NCI-H510A (cell line): ENCODE measurements around the gene APBB2.
"Not testable (repeated sequence)": the region's sequence is repeated elsewhere in the genome, so short reads cannot be mapped to it uniquely, and the experiment has no call there.

Experiments
- DNase-seq: peaks from one replicate; lab custom pipeline; 2025; lab: John Stamatoyannopoulos, UW

The APBB2 gene

DNA sequence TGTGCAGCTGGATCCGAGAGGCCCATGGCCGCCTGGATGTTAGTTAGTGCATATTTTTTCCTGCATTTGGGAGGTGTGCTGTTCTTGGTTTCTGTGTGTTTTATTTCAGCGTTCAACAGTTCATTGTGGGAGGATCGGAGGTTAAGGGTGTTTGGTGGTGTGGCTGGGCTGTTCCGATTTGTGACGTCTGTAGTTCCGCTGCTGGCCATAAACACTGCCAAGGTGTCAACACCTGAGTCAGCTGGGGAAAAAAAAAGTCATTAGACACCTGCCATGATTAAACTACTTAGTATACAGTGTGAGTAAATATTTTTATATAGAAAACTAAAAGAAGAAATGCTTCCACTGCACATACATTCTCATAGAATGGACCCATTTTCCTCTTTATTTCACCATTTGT is 200.2 kb downstream of the APBB2 start:
- DNase-seq = no peak

DNA sequence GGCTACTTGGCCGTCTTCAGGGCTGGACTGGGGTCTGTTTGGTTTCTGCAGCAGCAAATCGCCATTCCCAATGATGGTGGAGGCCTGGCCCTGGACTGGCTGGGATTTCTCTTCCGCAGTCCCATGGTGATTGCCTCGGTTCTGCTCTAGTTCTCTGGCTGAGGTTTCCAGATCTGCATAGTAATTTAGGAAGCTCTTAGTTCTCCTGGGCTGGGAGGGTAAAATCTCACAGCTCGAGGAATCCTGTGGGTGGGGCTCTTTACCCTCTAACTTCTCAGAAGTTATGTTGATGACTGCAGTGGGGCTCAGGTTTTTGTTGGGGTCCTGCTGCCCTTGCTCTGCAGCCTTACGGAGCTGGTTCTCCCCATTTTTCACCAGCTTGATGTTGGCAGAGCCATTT is 200.6 kb downstream of the APBB2 start:
- DNase-seq = no peak

DNA sequence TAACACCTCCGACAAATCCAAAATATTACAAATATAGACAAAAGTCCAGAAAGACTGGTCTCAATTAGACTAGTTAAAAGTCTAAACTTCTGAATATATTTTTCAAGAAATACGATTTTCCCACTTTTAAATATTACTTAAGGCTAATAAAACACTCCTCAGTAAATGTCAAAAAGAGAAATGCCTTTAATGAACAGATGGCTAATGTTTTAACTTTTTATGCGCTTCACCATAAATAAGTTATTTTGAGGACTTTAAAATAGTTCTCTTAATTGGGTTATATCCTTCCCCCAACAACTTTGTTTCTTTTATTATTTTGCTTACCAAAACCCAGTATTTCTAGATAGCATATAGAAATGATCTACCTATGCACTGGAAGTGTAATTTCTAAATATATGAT is 201.4 kb downstream of the APBB2 start:
- no peak for DNase-seq

DNA sequence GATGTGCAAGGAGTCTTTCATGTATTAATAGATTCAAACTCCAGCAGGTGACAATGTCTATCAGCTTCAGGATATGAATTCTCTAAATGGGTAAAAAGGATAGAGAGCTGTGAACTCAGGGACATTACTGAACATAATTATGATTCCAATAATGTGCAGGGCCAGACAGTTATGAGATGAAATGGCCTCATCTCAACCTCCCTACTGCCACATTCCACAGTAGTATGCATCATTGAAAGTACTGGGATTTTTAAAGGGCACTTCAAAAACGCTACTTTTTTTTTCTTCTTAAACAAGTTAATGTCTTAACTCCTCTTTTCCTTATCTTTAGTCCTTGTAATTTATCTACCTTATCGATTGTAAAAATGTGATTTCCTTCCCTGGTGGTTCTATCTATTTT is 202.0 kb downstream of the APBB2 start:
- DNase-seq = no peak

DNA sequence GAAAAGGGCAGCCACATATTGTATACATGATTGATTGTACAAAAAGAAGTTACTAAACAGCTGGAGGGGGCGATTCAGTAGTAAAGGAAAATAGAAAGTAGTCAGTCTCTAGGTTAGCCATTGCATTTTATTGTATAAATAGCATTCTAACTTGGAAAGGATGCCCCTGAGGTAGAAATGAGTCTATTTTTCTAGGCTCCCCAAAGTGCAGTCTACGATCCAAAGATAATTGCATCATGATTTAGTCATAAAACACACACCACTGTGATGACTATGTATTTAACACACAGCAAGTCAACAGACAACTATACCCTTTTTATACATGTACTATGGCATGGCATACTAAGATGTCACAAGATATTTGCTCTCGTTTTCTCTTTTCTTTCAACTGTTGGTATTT is 204.9 kb downstream of the APBB2 start:
- DNase-seq = no peak

- DNase-seq = no peak
Observed at GRCh38 chr4:41006141-41006540, 208.2 kb downstream of the APBB2 start.

DNA sequence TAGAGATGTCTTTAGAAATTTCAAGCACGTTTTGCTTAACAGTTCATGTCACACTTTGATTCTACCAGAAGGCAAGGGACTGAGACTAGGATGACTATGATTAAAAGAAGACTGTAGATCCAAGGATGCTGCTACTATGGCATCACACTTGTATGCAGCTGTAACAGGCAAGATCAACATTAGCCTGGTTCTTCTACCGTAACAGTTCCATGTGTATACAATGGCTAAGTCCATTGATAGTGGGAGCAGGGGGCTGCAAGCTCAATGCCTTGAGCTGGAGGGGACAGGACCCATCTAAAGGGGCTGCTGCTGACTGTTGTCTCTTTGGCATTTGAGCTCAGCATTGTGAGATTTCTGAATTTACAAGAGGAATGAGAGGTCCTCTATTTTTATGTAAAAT is 212.0 kb downstream of the APBB2 start:
- DNase-seq = no peak

GRCh38 chr4:41000356-41000755 is 214.0 kb downstream of the APBB2 start:
- DNase-seq = no peak

- DNase-seq = no peak
Observed at GRCh38 chr4:40998675-40999358, 215.5 kb downstream of the APBB2 start.

- peak; percentile 33 for DNase-seq
Observed at GRCh38 chr4:40995850-40996249, 218.5 kb downstream of the APBB2 start.

DNA sequence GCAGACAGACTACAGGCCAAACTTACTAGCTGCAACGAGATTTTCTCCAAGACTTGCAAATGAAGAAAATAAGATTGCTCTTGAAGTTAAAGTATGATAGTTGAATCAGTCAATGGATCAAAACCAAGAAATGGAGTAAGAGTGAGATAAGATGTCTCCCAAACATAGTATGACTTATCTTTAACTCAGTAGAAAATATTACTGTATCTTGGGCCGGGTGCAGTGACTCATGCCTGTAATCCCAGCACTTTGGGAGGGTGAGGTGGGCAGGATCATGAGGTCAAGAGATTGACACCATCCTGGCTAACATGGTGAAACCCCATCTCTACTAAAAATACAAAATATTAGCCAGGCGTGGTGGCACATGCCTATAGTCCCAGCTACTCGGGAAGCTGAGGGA is 220.0 kb downstream of the APBB2 start:
- DNase-seq = not testable (repeated sequence)

DNA sequence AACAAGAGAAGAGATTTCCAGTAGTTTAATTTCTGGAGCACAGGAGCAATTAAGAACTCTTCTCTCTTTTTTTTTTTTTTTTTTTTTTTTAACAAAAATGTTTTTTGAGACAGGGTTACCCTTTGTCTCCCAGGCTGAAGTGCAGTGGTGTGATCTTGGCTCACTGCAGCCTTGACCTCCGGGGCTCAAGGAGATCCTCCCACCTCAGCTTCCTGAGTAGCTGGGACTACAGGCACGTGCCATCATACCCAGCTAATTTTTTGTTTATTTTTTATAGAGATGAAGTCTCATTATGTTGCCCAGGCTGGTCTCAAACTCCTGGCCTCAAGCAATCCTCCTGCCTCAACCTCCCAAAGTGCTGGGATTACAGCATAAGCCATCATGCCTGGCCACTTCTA is 221.0 kb downstream of the APBB2 start:
- not testable (repeated sequence) for DNase-seq

DNA sequence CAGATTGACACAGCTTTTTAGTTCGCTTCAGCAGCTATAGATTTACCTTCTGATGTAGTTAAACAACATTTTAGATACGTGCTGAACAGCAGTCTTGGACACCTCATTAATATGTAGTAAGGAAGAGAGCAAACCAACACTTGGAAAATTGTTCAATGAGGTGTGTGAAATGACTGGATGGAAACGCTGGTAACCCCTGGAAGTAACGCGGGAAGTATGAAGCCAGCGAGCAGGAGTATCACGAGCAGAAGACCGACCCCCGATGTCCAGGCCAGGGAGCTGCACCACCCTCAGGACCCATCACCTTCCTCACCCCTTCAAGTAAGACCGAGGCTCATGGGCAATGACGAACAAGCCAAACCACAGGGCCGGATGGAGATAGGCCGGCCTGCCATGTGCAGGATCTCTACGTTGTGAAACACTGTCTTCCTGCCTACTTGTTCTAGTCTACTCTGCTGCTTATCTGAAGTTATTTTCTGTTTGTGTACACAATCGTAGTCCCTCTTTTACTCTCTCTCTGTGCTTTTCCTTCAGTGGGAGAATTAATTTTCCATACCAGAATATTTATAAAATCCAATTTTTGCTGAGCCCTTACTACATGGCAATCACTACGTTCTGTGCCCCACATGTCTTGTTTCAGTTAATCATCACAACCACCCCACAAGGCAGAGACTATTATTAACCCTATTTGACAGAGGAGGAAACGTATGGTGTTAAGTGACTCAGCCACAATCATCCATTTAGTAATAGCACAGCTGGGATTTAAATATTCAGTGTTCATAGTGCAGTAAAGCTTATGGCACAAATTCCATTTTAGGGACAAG is 221.7 kb downstream of the APBB2 start:
- no peak for DNase-seq

DNA sequence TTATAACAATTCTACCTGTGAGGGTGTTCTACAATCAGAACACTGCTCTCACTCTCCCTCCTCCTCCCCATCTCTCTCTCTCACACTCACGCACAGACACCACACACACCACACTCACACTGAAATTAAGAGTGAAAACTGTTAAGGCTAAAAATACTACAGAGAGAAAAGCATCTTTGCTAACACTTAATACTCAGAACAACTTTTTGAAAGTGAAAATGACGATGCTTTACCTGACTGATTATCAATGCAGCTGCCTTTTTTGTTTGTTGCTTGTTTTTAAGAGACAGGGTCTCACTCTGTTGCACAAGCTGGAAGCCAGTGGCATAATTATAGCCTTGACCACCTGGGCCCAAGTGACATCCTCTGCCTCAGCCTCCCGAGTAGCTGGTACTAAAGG is 222.4 kb downstream of the APBB2 start:
- no peak for DNase-seq

DNA sequence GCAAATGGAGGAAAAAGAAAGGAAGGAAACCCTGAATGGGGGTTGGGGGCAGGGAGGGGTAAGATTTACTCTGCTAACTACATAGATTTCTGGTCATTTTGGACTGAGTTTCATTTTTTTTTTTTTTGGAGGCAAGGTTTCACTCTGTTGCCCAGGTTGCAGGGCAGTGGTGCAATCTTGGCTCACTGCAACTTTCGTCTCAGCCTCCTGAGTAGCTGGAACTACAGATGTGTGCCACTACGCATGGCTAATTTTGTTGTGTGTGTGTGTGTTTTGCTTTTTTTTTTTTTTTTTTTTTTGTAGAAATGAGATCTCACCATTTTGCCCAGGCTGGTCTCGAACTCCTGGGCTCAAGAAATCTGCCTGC is 223.5 kb downstream of the APBB2 start:
- no peak for DNase-seq

DNA sequence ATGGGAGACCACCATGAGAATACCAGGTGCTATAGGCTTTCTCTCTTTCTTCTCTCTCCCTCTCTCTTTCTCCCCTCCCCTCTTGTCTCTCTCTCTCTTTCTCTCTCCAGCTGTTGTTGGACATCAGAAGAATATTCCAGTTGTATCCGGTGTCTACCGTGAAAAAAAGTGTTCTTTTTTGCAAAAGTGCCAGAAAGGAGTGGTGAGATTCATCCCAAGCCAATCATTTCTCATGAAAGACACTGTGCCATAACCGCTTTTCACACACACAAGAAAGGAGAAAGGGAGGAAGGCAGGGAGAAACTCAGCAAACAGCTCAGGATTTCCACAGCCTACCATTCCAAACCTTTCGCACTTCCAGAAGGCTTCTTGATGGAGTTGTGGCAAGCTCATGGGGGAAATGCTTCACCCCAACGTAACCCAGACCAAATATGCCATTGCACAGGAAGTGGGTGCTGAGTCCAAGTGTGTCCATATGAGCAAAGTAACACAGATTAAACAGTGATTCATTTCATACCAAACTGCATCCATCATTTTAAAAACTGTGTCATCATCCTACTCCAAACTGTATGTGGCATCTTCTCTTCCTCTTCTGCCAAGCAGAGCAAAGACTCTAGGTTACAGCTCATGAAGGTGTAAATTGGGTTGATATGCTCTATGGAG is 224.0 kb downstream of the APBB2 start:
- no peak for DNase-seq

DNA sequence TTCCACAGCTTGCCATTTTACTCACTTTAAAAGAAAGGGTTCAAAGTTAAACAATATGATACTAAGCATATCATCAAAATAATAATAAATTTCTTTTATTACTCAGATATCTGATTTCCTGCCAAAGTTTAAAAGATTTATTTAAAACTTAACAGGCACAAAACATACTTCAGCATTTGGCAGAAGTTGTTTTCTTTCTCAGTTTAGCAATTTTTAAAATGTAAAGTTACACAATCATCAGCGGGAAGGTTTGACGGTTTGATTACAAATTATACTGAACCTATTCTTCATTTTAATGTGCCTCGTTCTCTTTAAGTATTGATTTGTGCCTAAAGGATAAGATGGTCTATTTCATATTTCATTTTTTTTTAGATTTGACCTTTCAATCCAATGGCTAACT is 227.2 kb downstream of the APBB2 start:
- no peak for DNase-seq

DNA sequence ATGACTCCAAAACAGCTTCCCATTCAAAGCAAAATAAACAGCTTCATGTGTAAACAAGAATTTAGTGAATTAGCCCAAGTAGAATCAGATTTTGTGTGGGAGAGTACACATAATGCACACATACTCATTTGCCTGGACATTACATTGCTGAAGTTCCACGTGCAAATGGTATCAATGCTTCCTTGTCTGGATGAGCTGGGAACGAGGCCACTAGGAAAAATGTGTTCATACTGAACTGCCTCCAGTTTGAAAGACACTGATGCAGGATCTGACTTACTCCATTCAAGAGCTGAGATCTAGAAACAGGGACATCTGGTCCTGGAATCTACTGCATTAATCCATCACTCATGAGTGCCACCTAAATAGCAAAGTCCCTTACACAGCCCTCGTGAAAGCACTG is 228.0 kb downstream of the APBB2 start:
- DNase-seq = no peak

GRCh38 chr4:40984051-40984450 is 230.3 kb downstream of the APBB2 start:
- DNase-seq = no peak

DNA sequence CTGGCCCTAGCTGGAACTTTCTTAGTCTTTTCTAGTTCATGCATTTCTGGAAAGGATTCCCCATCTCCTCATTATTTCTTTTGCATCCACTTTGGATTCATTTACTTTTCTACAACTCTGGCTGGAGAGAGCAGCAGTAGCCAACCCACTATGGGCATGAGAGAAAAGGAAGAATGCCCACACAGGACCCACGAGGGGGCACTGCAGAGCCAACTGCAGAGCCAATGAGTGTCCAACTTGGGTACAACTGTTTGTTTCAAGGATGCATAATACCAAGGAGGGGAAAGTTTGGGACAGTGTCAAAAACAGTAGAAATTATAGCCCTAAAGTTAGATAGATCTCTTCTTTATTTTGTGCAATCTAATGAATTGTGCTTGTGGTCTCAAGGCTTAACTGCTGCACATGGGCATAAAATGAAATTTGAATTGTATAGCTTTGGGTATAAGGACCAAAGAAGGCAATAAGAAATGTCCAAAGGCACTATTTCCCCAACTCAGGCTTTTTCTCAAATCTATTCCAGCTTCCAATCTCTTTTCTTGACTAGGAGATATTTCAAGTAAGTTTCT is 233.9 kb downstream of the APBB2 start:
- no peak for DNase-seq

DNA sequence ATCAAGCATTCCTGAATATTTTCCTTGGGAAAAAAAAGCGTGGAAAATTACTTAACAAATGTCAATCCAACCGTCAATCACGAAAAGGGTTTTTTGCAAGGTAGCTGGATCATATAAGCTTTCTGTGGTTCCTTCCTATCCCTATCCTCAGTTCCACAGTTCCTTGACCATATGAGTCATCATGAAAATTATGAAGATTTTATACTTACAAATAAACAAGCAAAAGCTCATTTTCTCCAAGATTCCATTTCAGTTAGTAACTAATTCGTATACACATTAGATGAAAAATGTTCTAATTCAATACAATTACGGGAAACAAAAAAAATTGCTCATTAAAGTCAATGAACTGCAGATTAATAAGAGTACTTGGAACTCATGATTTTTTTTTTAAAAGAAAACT is 235.8 kb downstream of the APBB2 start:
- no peak for DNase-seq

DNA sequence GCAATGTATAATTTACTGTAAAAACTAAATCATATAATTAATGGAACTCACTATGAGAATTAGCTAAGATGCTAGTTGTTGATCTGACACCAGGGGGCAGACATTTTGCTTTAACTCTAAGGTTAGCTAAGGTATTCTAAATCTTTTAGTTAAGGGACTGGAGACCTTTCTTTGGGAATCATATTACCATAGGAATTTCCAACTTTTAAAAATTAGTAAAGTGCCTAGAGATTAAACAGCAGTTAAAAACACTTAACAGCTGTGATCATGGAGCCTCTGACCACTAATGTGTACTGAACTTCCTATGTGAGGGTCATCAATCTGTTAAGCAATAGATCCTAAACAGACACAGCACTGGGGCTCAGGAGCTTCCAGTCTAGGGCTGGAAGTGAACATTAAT is 238.0 kb downstream of the APBB2 start:
- DNase-seq = no peak

DNA sequence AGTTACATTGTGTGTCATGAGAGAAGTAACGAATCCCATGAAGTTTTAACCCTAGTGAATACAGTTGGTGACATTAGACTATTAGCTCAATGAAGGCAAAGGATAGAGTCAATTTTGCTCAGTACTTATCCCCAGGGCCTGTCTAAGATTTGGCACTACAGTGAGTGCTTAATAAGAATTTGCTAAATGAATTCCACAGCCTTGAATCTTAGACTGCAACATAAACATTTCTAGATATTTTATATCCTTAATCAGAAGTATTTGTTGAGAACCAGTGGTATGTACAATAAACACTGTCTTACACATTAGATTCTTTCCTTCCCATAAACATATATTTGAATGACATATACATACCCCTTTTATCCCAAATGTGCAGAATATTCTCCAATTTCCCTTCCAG is 241.6 kb downstream of the APBB2 start:
- DNase-seq = no peak
